ENCODE results near the gene ASTL.

Gene ASTL

GRCh38 chr2:96081042-96081441 lies 57.3 kb downstream of the ASTL start:
- no peak for TF ChIP-seq ESRRG (CRISPR knock-in tag; IDR thresholded peaks at IDR 0.05)
- TF ChIP-seq OSR1 (CRISPR knock-in tag; IDR thresholded peaks at IDR 0.05), result no peak
- no peak for TF ChIP-seq RARB (CRISPR knock-in tag; IDR thresholded peaks at IDR 0.05)
- no peak for ATAC-seq

GRCh38 chr2:96075199-96075771 lies 63.0 kb downstream of the ASTL start:
- no peak for ATAC-seq
- no peak for TF ChIP-seq ZFP3 (CRISPR knock-in tag; IDR thresholded peaks at IDR 0.05)
- TF ChIP-seq OSR1 (CRISPR knock-in tag; IDR thresholded peaks at IDR 0.05), result no peak
- no peak for TF ChIP-seq RARB (CRISPR knock-in tag; IDR thresholded peaks at IDR 0.05)
- no peak for TF ChIP-seq ISL1 (CRISPR knock-in tag; IDR thresholded peaks at IDR 0.05)
- no peak for TF ChIP-seq PPARA (CRISPR knock-in tag; IDR thresholded peaks at IDR 0.05; ENCODE audit: borderline replicate concordance)
- TF ChIP-seq ZFP30 (CRISPR knock-in tag; IDR thresholded peaks at IDR 0.05), result no peak
- TF ChIP-seq TCF4 (CRISPR knock-in tag; IDR thresholded peaks at IDR 0.05; ENCODE audit: borderline replicate concordance), result no peak
- TF ChIP-seq BACH2 (CRISPR knock-in tag; IDR thresholded peaks at IDR 0.05; ENCODE audit: borderline replicate concordance), result no peak
- TF ChIP-seq ZNF8 (CRISPR knock-in tag; IDR thresholded peaks at IDR 0.05), result no peak
- TF ChIP-seq ARNTL (CRISPR knock-in tag; IDR thresholded peaks at IDR 0.05; ENCODE audit: borderline replicate concordance, low read depth), result no peak
- TF ChIP-seq ZNF70 (CRISPR knock-in tag; IDR thresholded peaks at IDR 0.05), result no peak
- TF ChIP-seq ESRRG (CRISPR knock-in tag; IDR thresholded peaks at IDR 0.05), result no peak
- no peak for TF ChIP-seq SNAI2 (CRISPR knock-in tag; IDR thresholded peaks at IDR 0.05)
- TF ChIP-seq PATZ1 (CRISPR knock-in tag; IDR thresholded peaks at IDR 0.05; ENCODE audit: borderline replicate concordance), result no peak
- no peak for TF ChIP-seq CREB5 (CRISPR knock-in tag; IDR thresholded peaks at IDR 0.05; ENCODE audit: low read depth)
- TF ChIP-seq CSDC2 (CRISPR knock-in tag; IDR thresholded peaks at IDR 0.05), result no peak
- TF ChIP-seq POU6F1 (CRISPR knock-in tag; IDR thresholded peaks at IDR 0.05; ENCODE audit: borderline replicate concordance, low read depth), result no peak

- TF ChIP-seq ZFP30 (CRISPR knock-in tag; IDR thresholded peaks at IDR 0.05), result no peak
- TF ChIP-seq BACH2 (CRISPR knock-in tag; IDR thresholded peaks at IDR 0.05; ENCODE audit: borderline replicate concordance), result no peak
- no peak for TF ChIP-seq OSR1 (CRISPR knock-in tag; IDR thresholded peaks at IDR 0.05)
- TF ChIP-seq CSDC2 (CRISPR knock-in tag; IDR thresholded peaks at IDR 0.05), result no peak
- TF ChIP-seq RARB (CRISPR knock-in tag; IDR thresholded peaks at IDR 0.05), result no peak
- no peak for TF ChIP-seq TCF4 (CRISPR knock-in tag; IDR thresholded peaks at IDR 0.05; ENCODE audit: borderline replicate concordance)
- ATAC-seq, result no peak
These were observed 64.1 kb downstream of the ASTL start for GRCh38 chr2:96074156-96074555.

GRCh38 chr2:96073170-96073775 lies 65.0 kb downstream of the ASTL start:
- no peak for ATAC-seq
- no peak for TF ChIP-seq BACH2 (CRISPR knock-in tag; IDR thresholded peaks at IDR 0.05; ENCODE audit: borderline replicate concordance)
- TF ChIP-seq PATZ1 (CRISPR knock-in tag; IDR thresholded peaks at IDR 0.05; ENCODE audit: borderline replicate concordance), result no peak
- TF ChIP-seq ZFP3 (CRISPR knock-in tag; IDR thresholded peaks at IDR 0.05), result no peak
- no peak for TF ChIP-seq ZC3H10 (CRISPR knock-in tag; IDR thresholded peaks at IDR 0.05)
- TF ChIP-seq SNAI2 (CRISPR knock-in tag; IDR thresholded peaks at IDR 0.05), result no peak
- TF ChIP-seq OSR1 (CRISPR knock-in tag; IDR thresholded peaks at IDR 0.05), result no peak
- no peak for TF ChIP-seq TOX (CRISPR knock-in tag; IDR thresholded peaks at IDR 0.05; ENCODE audit: borderline replicate concordance)
- TF ChIP-seq ZFP30 (CRISPR knock-in tag; IDR thresholded peaks at IDR 0.05), result no peak
- no peak for TF ChIP-seq GLIS3 (CRISPR knock-in tag; IDR thresholded peaks at IDR 0.05)
- no peak for TF ChIP-seq CSDC2 (CRISPR knock-in tag; IDR thresholded peaks at IDR 0.05)
- no peak for TF ChIP-seq ZNF8 (CRISPR knock-in tag; IDR thresholded peaks at IDR 0.05)
- no peak for TF ChIP-seq TSHZ2 (CRISPR knock-in tag; IDR thresholded peaks at IDR 0.05)
- TF ChIP-seq POU6F1 (CRISPR knock-in tag; IDR thresholded peaks at IDR 0.05; ENCODE audit: borderline replicate concordance, low read depth), result no peak
- no peak for TF ChIP-seq PPARA (CRISPR knock-in tag; IDR thresholded peaks at IDR 0.05; ENCODE audit: borderline replicate concordance)
- TF ChIP-seq CREB5 (CRISPR knock-in tag; IDR thresholded peaks at IDR 0.05; ENCODE audit: low read depth), result no peak
- TF ChIP-seq RARB (CRISPR knock-in tag; IDR thresholded peaks at IDR 0.05), result no peak
